Epithelial cell of proximal tubule (primary cell): Measurements from ENCODE around the gene PLD2. TPM values are rescaled to one million over a fixed set of nuclear protein-coding genes. Genes with fewer than 3 reads are reported as not detected.

Experiments used
- DNase-seq: peaks from one replicate; pipeline ENCODE4 v3.0.0-alpha.2; 2011; ENCODE audit warnings: low read depth
- H3K4me3 ChIP-seq: 2 replicates; pipeline ENCODE4 v1.5.1; 2011; ENCODE audit warnings: low read depth, mild to moderate bottlenecking, low read length
- total RNA-seq: library from RNA; depleted of rRNA; stranded (reverse); fragments of >200 nt; gene quantifications from 2 replicates; pipeline ENCODE4 v1.2.3, GENCODE V29; 2015
- TF ChIP-seq, protein P1 (sequence below): conservative IDR thresholded peaks from 2 replicates; pipeline ENCODE4 v1.5.1; 2012; ENCODE audit warnings: low read depth, mild to moderate bottlenecking, low read length

Gene PLD2
- total RNA-seq, 1 donor from 2014 or later, result 19.5 TPM

DNA sequence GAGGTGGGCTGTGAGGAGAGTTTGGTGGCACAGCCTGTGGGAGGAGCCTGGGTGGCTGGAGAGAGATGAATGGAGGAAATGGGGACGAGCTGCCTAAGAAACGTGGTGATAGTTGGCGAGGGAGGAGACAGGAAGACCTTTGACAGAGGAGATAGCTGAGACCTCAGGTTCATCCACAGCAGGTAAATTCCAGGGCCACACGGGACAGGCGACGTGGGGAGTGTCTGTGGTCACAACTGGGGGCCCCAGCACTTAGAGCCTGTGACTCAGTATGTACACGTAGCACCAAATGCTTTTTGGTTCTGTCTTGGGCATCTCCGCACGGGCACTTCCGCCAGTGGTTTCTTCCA lies 33.9 kb downstream of the PLD2 start:
- DNase-seq, result no peak
- TF ChIP-seq, protein P1, sequence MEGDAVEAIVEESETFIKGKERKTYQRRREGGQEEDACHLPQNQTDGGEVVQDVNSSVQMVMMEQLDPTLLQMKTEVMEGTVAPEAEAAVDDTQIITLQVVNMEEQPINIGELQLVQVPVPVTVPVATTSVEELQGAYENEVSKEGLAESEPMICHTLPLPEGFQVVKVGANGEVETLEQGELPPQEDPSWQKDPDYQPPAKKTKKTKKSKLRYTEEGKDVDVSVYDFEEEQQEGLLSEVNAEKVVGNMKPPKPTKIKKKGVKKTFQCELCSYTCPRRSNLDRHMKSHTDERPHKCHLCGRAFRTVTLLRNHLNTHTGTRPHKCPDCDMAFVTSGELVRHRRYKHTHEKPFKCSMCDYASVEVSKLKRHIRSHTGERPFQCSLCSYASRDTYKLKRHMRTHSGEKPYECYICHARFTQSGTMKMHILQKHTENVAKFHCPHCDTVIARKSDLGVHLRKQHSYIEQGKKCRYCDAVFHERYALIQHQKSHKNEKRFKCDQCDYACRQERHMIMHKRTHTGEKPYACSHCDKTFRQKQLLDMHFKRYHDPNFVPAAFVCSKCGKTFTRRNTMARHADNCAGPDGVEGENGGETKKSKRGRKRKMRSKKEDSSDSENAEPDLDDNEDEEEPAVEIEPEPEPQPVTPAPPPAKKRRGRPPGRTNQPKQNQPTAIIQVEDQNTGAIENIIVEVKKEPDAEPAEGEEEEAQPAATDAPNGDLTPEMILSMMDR, result no peak
- H3K4me3 ChIP-seq, result no peak overlapping the region

GRCh38 chr17:4842376-4842775 lies 35.4 kb downstream of the PLD2 start:
- TF ChIP-seq, protein P1, result no peak
- H3K4me3 ChIP-seq, result no peak overlapping the region
- DNase-seq, result no peak

DNA sequence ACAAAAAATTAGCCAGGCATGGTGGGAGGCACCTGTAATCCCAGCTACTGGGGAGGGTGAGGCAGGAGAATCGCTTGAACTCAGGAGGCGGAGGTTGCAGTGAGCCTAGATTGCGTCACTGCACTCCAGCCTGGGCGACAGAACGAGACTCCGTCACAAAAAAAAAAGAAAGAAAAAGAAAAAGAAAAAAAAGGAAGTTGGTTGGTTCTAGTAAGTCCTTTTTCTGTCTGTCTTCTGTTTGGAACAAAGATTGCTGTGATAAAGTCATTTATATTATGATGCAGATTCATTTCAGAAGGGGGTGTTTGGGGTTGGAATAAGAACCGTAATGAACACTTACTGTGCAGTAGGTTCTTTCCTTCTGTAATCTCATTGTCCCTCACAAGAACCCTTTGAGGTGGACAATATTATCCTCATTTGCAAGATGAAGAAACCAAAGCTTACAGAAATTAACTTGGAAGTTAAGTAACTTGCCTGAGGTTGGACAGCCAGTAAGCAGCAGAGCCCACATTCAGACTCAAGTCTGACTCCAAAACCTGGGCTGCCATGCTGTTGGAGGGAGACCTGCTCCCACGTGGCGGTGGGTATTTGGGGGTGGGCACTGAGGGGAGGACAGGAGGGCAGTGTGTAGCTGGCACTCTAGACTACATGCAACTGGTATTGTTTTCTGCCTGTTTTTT lies 36.5 kb downstream of the PLD2 start:
- no peak overlapping the region for H3K4me3 ChIP-seq
- TF ChIP-seq, protein P1, result no peak
- DNase-seq, result no peak

- no peak for DNase-seq
- no peak overlapping the region for H3K4me3 ChIP-seq
- TF ChIP-seq, protein P1, result no peak
Measured at GRCh38 chr17:4845118-4845517, 38.2 kb downstream of the PLD2 start.

GRCh38 chr17:4846635-4847390 lies 39.9 kb downstream of the PLD2 start:
- DNase-seq, result no peak
- TF ChIP-seq, protein P1, result no peak
- no peak overlapping the region for H3K4me3 ChIP-seq

DNA sequence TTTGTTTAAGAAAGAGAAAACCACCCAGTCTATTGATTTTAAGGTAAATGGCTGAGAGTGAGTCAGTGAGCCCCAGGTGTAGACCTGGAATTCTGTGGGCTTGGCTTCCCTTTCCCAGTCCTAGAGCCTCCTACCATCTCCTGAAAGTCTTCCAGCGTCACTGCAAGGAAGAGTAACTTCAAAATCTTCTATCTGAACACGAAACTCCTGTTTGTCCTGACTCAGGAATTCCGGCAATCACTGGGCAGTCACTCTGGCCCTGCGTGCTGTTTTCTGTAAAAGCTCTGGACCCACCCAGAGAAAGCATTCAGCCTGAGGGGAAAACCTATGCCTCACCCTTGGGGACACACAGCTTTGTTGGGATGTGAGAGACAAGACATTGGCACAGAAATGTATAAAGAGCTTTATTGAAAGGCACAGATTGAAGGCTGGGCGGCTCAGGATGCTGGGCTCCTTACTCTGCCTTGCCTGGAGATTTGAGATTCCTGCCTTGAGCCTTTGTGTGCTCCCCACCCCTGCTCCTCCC lies 42.1 kb downstream of the PLD2 start:
- no peak for DNase-seq
- TF ChIP-seq, protein P1, result no peak
- no peak overlapping the region for H3K4me3 ChIP-seq
